Ishikawa (cell line): Measurements from ENCODE around the gene MRPS22.

Experiments used
- CEBPB ChIP-seq: IDR thresholded peaks from 2 replicates; pipeline ENCODE4 v1.6.1; 2012
- CREB1 ChIP-seq: IDR thresholded peaks from 2 replicates; pipeline ENCODE4 v1.6.1; 2012; ENCODE audit warnings: low read depth
- EGR1 ChIP-seq: IDR thresholded peaks from 2 replicates; pipeline ENCODE4 v1.6.1; 2012
- EP300 ChIP-seq: IDR thresholded peaks from 2 replicates; pipeline ENCODE4 v1.6.1; 2012; ENCODE audit warnings: borderline replicate concordance
- FOXM1 ChIP-seq: IDR thresholded peaks from 2 replicates; pipeline ENCODE4 v1.6.1; 2012; ENCODE audit warnings: low read depth, borderline replicate concordance
- MAX ChIP-seq: IDR thresholded peaks from 2 replicates; pipeline ENCODE4 v1.6.1; 2012
- NFIC ChIP-seq: IDR thresholded peaks from 2 replicates; pipeline ENCODE4 v1.6.1; 2012
- RAD21 ChIP-seq: IDR thresholded peaks from 2 replicates; pipeline ENCODE4 v1.6.1; 2012; ENCODE audit warnings: low read depth
- REST ChIP-seq: IDR thresholded peaks from 2 replicates; pipeline ENCODE4 v1.6.1; 2012; ENCODE audit warnings: low read depth, mild to moderate bottlenecking
- TAF1 ChIP-seq: IDR thresholded peaks from 2 replicates; pipeline ENCODE4 v1.6.1; 2012; ENCODE audit warnings: low read depth, mild to moderate bottlenecking
- TCF12 ChIP-seq: IDR thresholded peaks from 2 replicates; pipeline ENCODE4 v1.6.1; 2012; ENCODE audit warnings: low read depth
- TEAD4 ChIP-seq: IDR thresholded peaks from 2 replicates; pipeline ENCODE4 v1.6.1; 2012
- YY1 ChIP-seq: IDR thresholded peaks from 2 replicates; pipeline ENCODE4 v1.6.1; 2012; ENCODE audit warnings: low read depth
- ZBTB7A ChIP-seq: IDR thresholded peaks from 2 replicates; pipeline ENCODE4 v1.6.1; 2012; ENCODE audit warnings: low read depth

- no peak for TF ChIP-seq ZBTB7A
- no peak for TF ChIP-seq TCF12
- no peak for TF ChIP-seq MAX
- TF ChIP-seq EGR1, result no peak
- no peak for TF ChIP-seq EP300
- TF ChIP-seq TEAD4, result no peak
- TF ChIP-seq RAD21, result no peak
- no peak for TF ChIP-seq REST
- TF ChIP-seq CREB1, result no peak
- no peak for TF ChIP-seq TAF1
- no peak for TF ChIP-seq FOXM1
- no peak for TF ChIP-seq CEBPB
- TF ChIP-seq NFIC, result no peak
- TF ChIP-seq YY1, result no peak
These were observed 33.9 kb upstream of the MRPS22 start for GRCh38 chr3:139309880-139310279.
